ENCODE measurements around the gene LEMD3. TPM values are rescaled to one million over a fixed set of nuclear protein-coding genes. Genes with fewer than 3 reads are reported as not detected.
A peak's percentile ranks its signal among the peaks of the same experiment; 100 is the strongest.

LEMD3 gene
- total RNA-seq, 1 experiment from 2014 or later: 28.4 TPM

GRCh38 chr12:65121956-65122469, 47.4 kb upstream of the LEMD3 start:
- Histone ChIP-seq H3K4me3 (ENCODE audit: low read depth, low read length, poor library complexity, severe bottlenecking) (no peak overlapping the region), H3K9me3 (ENCODE audit: low read depth, low read length, poor library complexity, severe bottlenecking) (no peaks in the 10 kb centered on the region), H3K4me1 (ENCODE audit: insufficient read depth, low read length, poor library complexity, severe bottlenecking) (peaks cover 8% of the 10 kb centered on the region), H3K27me3 (replicated peaks; ENCODE audit: insufficient read depth, low read depth, low read length, poor library complexity) (peaks cover 91% of the 10 kb centered on the region), H3K27ac (ENCODE audit: low read depth, low read length, poor library complexity, severe bottlenecking) (no peak overlapping the region), H3K36me3 (ENCODE audit: insufficient read depth, low read length, poor library complexity, severe bottlenecking) (no peaks in the 10 kb centered on the region)
- intact Hi-C loops (cut with micrococcal nuclease; ENCODE audit: unreplicated experiment): loop anchor here (5.0 kb wide), 2 partner anchors 230 to 320 kb away; no protein-coding TSS in a partner anchor
- no peak for DNase-seq (ENCODE audit: low spot score)
- TF ChIP-seq EZH2 (IDR thresholded peaks at IDR 0.05; ENCODE audit: borderline replicate concordance, low read depth, low read length, poor library complexity, severe bottlenecking): no peak
- no peak for TF ChIP-seq CTCF (conservative IDR thresholded peaks at IDR 0.05; ENCODE audit: low read depth, low read length)
- ChIA-PET POLR2A (ENCODE audit: low non-redundant PET) (no interaction called here), CTCF (no interaction called here)
- no TSS peak for BruUV-seq (replicated peaks)

DNA sequence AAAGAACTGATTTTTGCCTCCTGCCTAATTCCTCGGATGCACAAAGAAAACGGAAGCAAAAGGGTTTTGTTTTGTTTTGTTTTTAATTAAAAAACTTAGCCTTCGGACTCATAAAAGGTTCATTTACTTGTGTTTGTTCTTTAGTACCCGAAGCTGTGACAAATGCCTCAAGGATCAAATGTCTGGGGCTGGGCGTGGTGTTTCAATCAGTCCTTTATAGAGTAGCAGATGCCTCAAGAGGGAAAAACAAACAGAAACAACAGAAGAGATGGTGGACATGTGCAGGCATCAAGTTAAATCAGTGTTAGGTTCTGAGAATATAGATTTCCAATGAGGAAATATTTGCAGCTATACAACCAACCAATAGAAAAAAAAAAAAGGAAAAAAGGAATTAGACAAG, 46.7 kb upstream of the LEMD3 start:
- Histone ChIP-seq H3K36me3 (ENCODE audit: insufficient read depth, low read length, poor library complexity, severe bottlenecking) (no peaks in the 10 kb centered on the region), H3K4me1 (ENCODE audit: insufficient read depth, low read length, poor library complexity, severe bottlenecking) (peaks cover 8% of the 10 kb centered on the region), H3K27me3 (replicated peaks; ENCODE audit: insufficient read depth, low read depth, low read length, poor library complexity) (peaks cover 90% of the 10 kb centered on the region), H3K27ac (ENCODE audit: low read depth, low read length, poor library complexity, severe bottlenecking) (no peak overlapping the region), H3K9me3 (ENCODE audit: low read depth, low read length, poor library complexity, severe bottlenecking) (no peaks in the 10 kb centered on the region), H3K4me3 (ENCODE audit: low read depth, low read length, poor library complexity, severe bottlenecking) (no peak overlapping the region)
- POLR2A ChIA-PET (ENCODE audit: low non-redundant PET): interaction anchor here (0.6 kb wide), 1 partner anchor 94 kb away, joined by 4 read pairs; no protein-coding TSS in a partner anchor
- CTCF ChIA-PET: interaction anchor here (0.7 kb wide), 2 partner anchors 32 to 189 kb away, joined by 3 to 5 read pairs; no protein-coding TSS in a partner anchor
- no peak for TF ChIP-seq CTCF (conservative IDR thresholded peaks at IDR 0.05; ENCODE audit: low read depth, low read length)
- TF ChIP-seq EZH2 (IDR thresholded peaks at IDR 0.05; ENCODE audit: borderline replicate concordance, low read depth, low read length, poor library complexity, severe bottlenecking): no peak
- intact Hi-C loops (cut with micrococcal nuclease; ENCODE audit: unreplicated experiment): loop anchor here (5.0 kb wide), 2 partner anchors 230 to 320 kb away; no protein-coding TSS in a partner anchor
- no peak for DNase-seq (ENCODE audit: low spot score)
- no TSS peak for BruUV-seq (replicated peaks)

- Histone ChIP-seq H3K27me3 (replicated peaks; ENCODE audit: insufficient read depth, low read depth, low read length, poor library complexity) (peaks cover 89% of the 10 kb centered on the region), H3K9me3 (ENCODE audit: low read depth, low read length, poor library complexity, severe bottlenecking) (no peaks in the 10 kb centered on the region), H3K36me3 (ENCODE audit: insufficient read depth, low read length, poor library complexity, severe bottlenecking) (no peaks in the 10 kb centered on the region), H3K4me1 (ENCODE audit: insufficient read depth, low read length, poor library complexity, severe bottlenecking) (peaks cover 8% of the 10 kb centered on the region), H3K27ac (ENCODE audit: low read depth, low read length, poor library complexity, severe bottlenecking) (no peak overlapping the region), H3K4me3 (ENCODE audit: low read depth, low read length, poor library complexity, severe bottlenecking) (no peak overlapping the region)
- peak; percentile 78 for TF ChIP-seq CTCF (conservative IDR thresholded peaks at IDR 0.05; ENCODE audit: low read depth, low read length)
- no peak for TF ChIP-seq EZH2 (IDR thresholded peaks at IDR 0.05; ENCODE audit: borderline replicate concordance, low read depth, low read length, poor library complexity, severe bottlenecking)
- ChIA-PET POLR2A (ENCODE audit: low non-redundant PET) (no interaction called here), CTCF (no interaction called here)
- DNase-seq (ENCODE audit: low spot score): peak; percentile 59
- BruUV-seq (replicated peaks): no TSS peak
- intact Hi-C loops (cut with micrococcal nuclease; ENCODE audit: unreplicated experiment): loop anchor here (5.0 kb wide), 2 partner anchors 231 to 321 kb away; no protein-coding TSS in a partner anchor
These were observed 45.8 kb upstream of the LEMD3 start for GRCh38 chr12:65123435-65124063.

Measured in A673 (cell line).